HFFc6 (cell line): ENCODE results near the gene KCND1. TPM values are rescaled to one million over a fixed set of nuclear protein-coding genes. Genes with fewer than 3 reads are reported as not detected.

Source experiments
- DNase-seq: peaks from one replicate; pipeline ENCODE4 v3.0.0-alpha.2; 2018
- H3K27ac Mint-ChIP-seq: 2 replicates; pipeline ENCODE4 v1.8.0; 2020; ENCODE audit warnings: mild to moderate bottlenecking, mixed read lengths
- H3K27me3 Mint-ChIP-seq: 2 replicates; pipeline ENCODE4 v1.8.0; 2021; ENCODE audit warnings: mild to moderate bottlenecking, moderate library complexity, mixed read lengths; ENCODE audit not compliant: insufficient read depth
- H3K36me3 Mint-ChIP-seq: 2 replicates; pipeline ENCODE4 v1.8.0; 2021; ENCODE audit warnings: low read depth, mixed read lengths
- H3K4me1 Mint-ChIP-seq: 2 replicates; pipeline ENCODE4 v1.8.0; 2020; ENCODE audit warnings: low read depth, mixed read lengths
- H3K4me3 Mint-ChIP-seq: 2 replicates; pipeline ENCODE4 v1.8.0; 2020; ENCODE audit warnings: mild to moderate bottlenecking, moderate library complexity, mixed read lengths
- H3K9me3 Mint-ChIP-seq: 2 replicates; pipeline ENCODE4 v1.8.0; 2020; ENCODE audit warnings: mild to moderate bottlenecking, mixed read lengths
- total RNA-seq, 6 experiments: library from RNA; stranded (reverse); fragmentation: NEBNext Ultra II Directional; extraction: Animal tissue kit (Norgen Biotek cat#: 25700); gene quantifications; 2 replicates in 1 of 6; 3 replicates in 5 of 6; pipeline ENCODE4 v1.2.3, GENCODE V29; 2021
- TF ChIP-seq, protein P1 (sequence below): fragments of 200-600 bp; sonication (generic); IDR thresholded peaks from 2 replicates; pipeline ENCODE4 v1.5.0; 2021; ENCODE audit warnings: antibody characterized with exemption, mild to moderate bottlenecking

The KCND1 gene
- total RNA-seq, 6 experiments from 2014 or later: 3.0 to 6.2 (median 5.4) TPM

DNA sequence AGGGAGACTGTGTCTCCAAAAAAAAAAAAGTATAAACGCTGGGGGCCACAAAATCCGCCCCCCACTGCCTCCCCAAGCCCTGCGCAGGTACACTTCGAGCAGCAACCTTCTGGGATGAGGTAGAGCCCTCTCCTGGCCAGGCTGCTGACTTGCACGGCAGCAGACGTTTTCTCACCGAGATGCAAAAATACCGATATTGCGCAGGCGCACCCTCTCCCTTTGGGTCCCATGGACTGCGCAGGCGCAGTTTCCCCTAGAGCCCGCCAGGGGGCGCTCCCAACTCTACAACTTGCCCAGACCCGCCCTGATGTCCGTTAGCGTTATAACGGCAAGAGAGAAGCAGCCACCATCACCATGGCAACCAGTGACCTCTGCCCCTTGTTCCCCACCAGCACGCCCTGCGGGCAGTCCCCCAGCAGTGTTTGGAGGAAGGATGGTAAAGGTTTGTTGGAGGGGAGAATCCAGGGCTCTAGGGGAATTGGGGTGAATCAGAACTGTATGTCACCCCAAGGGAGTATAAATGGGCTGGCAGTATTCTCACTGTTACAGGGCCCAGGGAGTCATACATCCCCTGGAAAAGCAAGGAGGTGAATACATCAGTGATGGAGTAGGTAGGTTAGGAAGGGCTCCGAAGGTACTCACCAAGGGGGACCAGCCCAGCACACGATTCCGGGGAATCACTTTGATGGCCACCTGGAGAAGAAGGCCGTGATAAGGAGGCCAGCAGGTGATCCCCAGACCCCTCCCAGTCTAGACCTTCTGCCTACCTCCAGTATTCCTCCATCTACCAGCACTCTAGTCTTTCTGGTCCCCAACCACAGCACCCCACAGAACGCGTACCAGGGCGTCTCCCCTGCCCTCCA lies 54.3 kb downstream of the KCND1 start:
- Mint-ChIP-seq H3K4me1 (peaks cover 30% of the 10 kb centered on the region), H3K27ac (peak overlapping the region; percentile 95), H3K9me3 (no peaks in the 10 kb centered on the region), H3K36me3 (no peaks in the 10 kb centered on the region), H3K4me3 (peak overlapping the region; percentile 86), H3K27me3 (no peaks in the 10 kb centered on the region; the same call in 1 of the 2 replicates)
- DNase-seq: peak; percentile 83
- TF ChIP-seq, protein P1, sequence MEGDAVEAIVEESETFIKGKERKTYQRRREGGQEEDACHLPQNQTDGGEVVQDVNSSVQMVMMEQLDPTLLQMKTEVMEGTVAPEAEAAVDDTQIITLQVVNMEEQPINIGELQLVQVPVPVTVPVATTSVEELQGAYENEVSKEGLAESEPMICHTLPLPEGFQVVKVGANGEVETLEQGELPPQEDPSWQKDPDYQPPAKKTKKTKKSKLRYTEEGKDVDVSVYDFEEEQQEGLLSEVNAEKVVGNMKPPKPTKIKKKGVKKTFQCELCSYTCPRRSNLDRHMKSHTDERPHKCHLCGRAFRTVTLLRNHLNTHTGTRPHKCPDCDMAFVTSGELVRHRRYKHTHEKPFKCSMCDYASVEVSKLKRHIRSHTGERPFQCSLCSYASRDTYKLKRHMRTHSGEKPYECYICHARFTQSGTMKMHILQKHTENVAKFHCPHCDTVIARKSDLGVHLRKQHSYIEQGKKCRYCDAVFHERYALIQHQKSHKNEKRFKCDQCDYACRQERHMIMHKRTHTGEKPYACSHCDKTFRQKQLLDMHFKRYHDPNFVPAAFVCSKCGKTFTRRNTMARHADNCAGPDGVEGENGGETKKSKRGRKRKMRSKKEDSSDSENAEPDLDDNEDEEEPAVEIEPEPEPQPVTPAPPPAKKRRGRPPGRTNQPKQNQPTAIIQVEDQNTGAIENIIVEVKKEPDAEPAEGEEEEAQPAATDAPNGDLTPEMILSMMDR: peak; percentile 94

GRCh38 chrX:48914593-48915493 lies 56.8 kb downstream of the KCND1 start:
- Mint-ChIP-seq H3K36me3 (peaks cover 11% of the 10 kb centered on the region), H3K27ac (no peak overlapping the region; the same call in 1 of the 2 replicates), H3K4me3 (no peak overlapping the region), H3K4me1 (peaks cover 28% of the 10 kb centered on the region), H3K9me3 (no peaks in the 10 kb centered on the region), H3K27me3 (no peaks in the 10 kb centered on the region; the same call in 1 of the 2 replicates)
- DNase-seq: no peak
- TF ChIP-seq, protein P1: no peak

GRCh38 chrX:48913605-48914366 lies 57.9 kb downstream of the KCND1 start:
- peaks cover 11% of the 10 kb centered on the region for H3K36me3 Mint-ChIP-seq
- no peak overlapping the region for H3K27ac Mint-ChIP-seq
- H3K9me3 Mint-ChIP-seq: no peaks in the 10 kb centered on the region

DNA sequence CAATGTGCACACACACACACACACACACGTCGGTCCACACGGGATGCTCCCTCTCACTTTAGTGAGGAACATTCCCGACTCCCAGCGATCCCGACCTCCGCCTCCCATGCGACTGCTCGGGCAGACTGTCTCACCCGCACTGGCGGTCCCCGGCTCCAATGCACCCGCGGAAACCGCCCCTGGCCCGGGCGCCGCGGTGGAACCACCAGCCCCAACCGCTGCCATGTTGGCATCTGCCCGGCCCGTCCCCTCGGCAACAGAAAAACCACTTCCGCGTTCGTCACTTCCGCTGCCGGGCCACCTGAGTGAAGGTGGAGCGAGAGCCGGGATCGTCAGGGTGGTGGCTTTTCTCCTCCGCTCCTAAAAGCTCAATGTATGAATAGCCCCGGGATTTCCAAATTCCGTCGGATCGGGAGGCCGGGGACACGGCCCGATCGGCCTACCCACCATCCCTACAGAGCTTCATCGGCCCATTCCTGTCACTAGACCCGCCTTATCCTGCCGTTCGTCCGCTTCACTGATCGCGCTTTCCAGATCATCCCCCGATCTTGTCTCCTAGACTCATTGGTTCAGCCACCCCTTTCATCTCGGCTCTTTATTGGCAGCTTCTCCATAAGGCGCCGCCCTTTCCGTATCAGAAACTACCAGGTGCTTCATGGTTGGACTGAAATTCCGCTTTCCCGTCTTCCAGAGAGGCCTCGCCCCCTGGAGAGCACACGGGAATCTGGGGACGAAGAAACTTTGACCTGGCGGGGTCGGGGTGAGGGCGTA lies 60.0 kb downstream of the KCND1 start, which contains the start of gene SLC35A2:
TSS of gene SLC35A2 (minus strand) at position 235 of the 771 bp plus-strand sequence. CDS start at position 225, 10 bp downstream.
- peaks cover 11% of the 10 kb centered on the region for H3K36me3 Mint-ChIP-seq
- DNase-seq: peak; percentile 66
- TF ChIP-seq, protein P1: no peak
- peak within 1 kb of the TSS; percentile 96 for H3K27ac Mint-ChIP-seq
- H3K4me1 Mint-ChIP-seq: peaks cover 9% of the 10 kb centered on the region
- H3K9me3 Mint-ChIP-seq: no peaks in the 10 kb centered on the region
- H3K27me3 Mint-ChIP-seq: no peaks in the 10 kb centered on the region
- peak within 1 kb of the TSS; percentile 96 for H3K4me3 Mint-ChIP-seq

More at GRCh38 chrX:48913605-48914366, 57.9 kb downstream of the KCND1 start:
- H3K4me3 Mint-ChIP-seq: no peak overlapping the region
- no peaks in the 10 kb centered on the region; the same call in 1 of the 2 replicates for H3K27me3 Mint-ChIP-seq
- TF ChIP-seq, protein P1: no peak
- no peak for DNase-seq
- H3K4me1 Mint-ChIP-seq: peaks cover 22% of the 10 kb centered on the region

Other genes with a start within 250 kb of the KCND1 start
- gene GLOD5, start 210.1 kb downstream of the KCND1 start, total RNA-seq: not detected
- gene GATA1, start 185.3 kb downstream of the KCND1 start, total RNA-seq: not detected
- 10 to 100 TPM; 22.4 to 30.8 (median 27.1) TPM for gene HDAC6, start 169.8 kb downstream of the KCND1 start, total RNA-seq
- not detected for gene ERAS, start 145.3 kb downstream of the KCND1 start, total RNA-seq
- gene PCSK1N, start 136.2 kb downstream of the KCND1 start, total RNA-seq: not detected
- 10 to 100 TPM; 53.0 to 65.2 (median 61.6) TPM for gene TIMM17B, start 74.1 kb downstream of the KCND1 start, total RNA-seq
- 10 to 100 TPM; 66.3 to 82.1 (median 71.1) TPM for gene PQBP1, start 73.9 kb downstream of the KCND1 start, total RNA-seq
- gene SLC35A2, start 60.2 kb downstream of the KCND1 start, total RNA-seq: 10 to 100 TPM; 45.0 to 53.7 (median 47.0) TPM
- gene PIM2, start 52.8 kb downstream of the KCND1 start, total RNA-seq: 1 to 10 TPM; 5.8 to 7.5 (median 6.5) TPM
- 10 to 100 TPM; 47.6 to 55.0 (median 52.7) TPM for gene OTUD5, start 14.2 kb downstream of the KCND1 start, total RNA-seq
- 10 to 100 TPM; 23.2 to 32.1 (median 27.5) TPM for gene GRIPAP1, start 30.4 kb upstream of the KCND1 start, total RNA-seq
- 10 to 100 TPM; 76.6 to 89.1 (median 83.9) TPM for gene TFE3, start 71.5 kb upstream of the KCND1 start, total RNA-seq
- gene CCDC120, start 87.2 kb upstream of the KCND1 start, total RNA-seq: under 1 TPM in 4 of 6 experiments, not detected in 2; 0.05 to 0.62 (median 0.24) TPM
- gene PRAF2, start 102.2 kb upstream of the KCND1 start, total RNA-seq: 100 to 1,000 TPM in 1 of 6 experiments, 10 to 100 TPM in 5; 68.0 to 100 (median 76.7) TPM
- 10 to 100 TPM; 37.4 to 46.6 (median 41.0) TPM for gene WDR45, start 108.0 kb upstream of the KCND1 start, total RNA-seq
- 10 to 100 TPM; 20.6 to 27.0 (median 23.7) TPM for gene GPKOW, start 151.9 kb upstream of the KCND1 start, total RNA-seq
- 1 to 10 TPM in 5 of 6 experiments, under 1 TPM in 1; 0.94 to 1.9 (median 1.1) TPM for gene MAGIX, start 190.9 kb upstream of the KCND1 start, total RNA-seq
- gene PLP2, start 200.1 kb upstream of the KCND1 start, total RNA-seq: 100 to 1,000 TPM; 163 to 214 (median 178) TPM
- gene PRICKLE3, start 214.5 kb upstream of the KCND1 start, total RNA-seq: 10 to 100 TPM in 3 of 6 experiments, 1 to 10 TPM in 3; 8.0 to 10.7 (median 9.7) TPM
- under 1 TPM; 0.11 to 0.34 (median 0.24) TPM for gene SYP, start 228.3 kb upstream of the KCND1 start, total RNA-seq